Thoracic aorta (tissue), 2 donors: ENCODE results near the gene FOXO3. TPM values are rescaled to one million over a fixed set of nuclear protein-coding genes. Genes with fewer than 3 reads are reported as not detected.
A peak's percentile ranks its signal among the peaks of the same experiment; 100 is the strongest.

Experiments
- ATAC-seq: fragments of 150-250 bp; one replicate; pipeline ENCODE4 v1.8.0; 2017; ENCODE audit warnings: low read depth; ENCODE audit not compliant: insufficient number of reproducible peaks, low FRiP score
- DNase-seq: peaks from one replicate; pipeline ENCODE4 v3.0.0-alpha.2; 2020; ENCODE audit warnings: low spot score
- H3K27ac ChIP-seq, 2 donors: fragments of 200-600 bp; sonication (generic); 1 replicate in 1 of 2; 2 replicates in 1 of 2; pipeline ENCODE4 v1.5.1; 2016; ENCODE audit warnings: mild to moderate bottlenecking in 2 of 2, moderate library complexity in 2 of 2
- H3K27me3 ChIP-seq: fragments of 200-600 bp; sonication (generic); replicated peaks from 2 replicates; pipeline ENCODE4 v1.6.0; 2016; ENCODE audit warnings: mild to moderate bottlenecking; ENCODE audit not compliant: insufficient read depth
- H3K36me3 ChIP-seq: fragments of 200-600 bp; sonication (generic); one replicate; pipeline ENCODE4 v1.5.1; 2016
- H3K4me1 ChIP-seq, 2 donors: fragments of 200-600 bp; sonication (generic); 1 replicate in 1 of 2; 2 replicates in 1 of 2; pipeline versions ENCODE4 v1.5.1 to v1.6.0; 2016; ENCODE audit warnings: low read depth in 2 of 2, mild to moderate bottlenecking in 1 of 2; ENCODE audit not compliant: control insufficient read depth in 1 of 2
- H3K4me3 ChIP-seq: fragments of 200-600 bp; sonication (generic); 2 replicates; pipeline ENCODE4 v1.5.1; 2016; ENCODE audit warnings: mild to moderate bottlenecking
- H3K9me3 ChIP-seq: fragments of 200-600 bp; sonication (generic); 2 replicates; pipeline ENCODE4 v1.5.1; 2016
- CTCF ChIP-seq: fragments of 200-600 bp; sonication (generic); IDR thresholded peaks from one replicate; pipeline ENCODE4 v1.5.1; 2019; ENCODE audit warnings: antibody characterized with exemption
- total RNA-seq, 2 donors: library from RNA; depleted of rRNA; stranded (reverse); fragments of >200 nt; gene quantifications; one replicate each; pipeline versions ENCODE4 v1.1.0 to v1.2.3, GENCODE V29; 2016

FOXO3 gene
- total RNA-seq, 2 donors from 2014 or later: 106 to 149 TPM

DNA sequence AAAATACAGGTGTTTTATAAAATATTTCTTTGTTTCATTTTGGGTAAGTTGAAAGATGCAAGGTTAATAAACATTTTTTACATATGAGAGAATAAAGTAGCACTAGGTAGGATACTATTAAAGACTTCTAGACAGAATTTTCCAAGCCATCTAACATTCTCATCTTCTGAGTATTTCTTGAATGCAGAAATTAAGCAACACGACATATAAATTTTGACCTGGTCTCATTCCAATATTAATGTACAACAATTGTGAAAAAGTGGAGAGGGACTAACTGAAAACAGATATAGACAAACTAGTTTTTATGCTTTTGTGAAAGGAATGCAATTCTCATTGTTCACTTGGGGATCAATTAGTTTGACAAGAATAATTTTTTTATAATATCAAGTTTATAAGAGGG is 11.5 kb upstream of the FOXO3 start:
- Histone ChIP-seq H3K4me3 (no peak overlapping the region), H3K4me1 (no peaks in the 10 kb centered on the region), H3K9me3 (no peaks in the 10 kb centered on the region), H3K27me3 (no peaks in the 10 kb centered on the region), H3K36me3 (no peaks in the 10 kb centered on the region), H3K27ac (no peak overlapping the region)
- TF ChIP-seq CTCF: no peak
- no peak for DNase-seq
- ATAC-seq: no peak

- no peak overlapping the region for H3K27ac ChIP-seq
- H3K9me3 ChIP-seq: no peaks in the 10 kb centered on the region
- no peak overlapping the region for H3K4me3 ChIP-seq
- H3K27me3 ChIP-seq: no peaks in the 10 kb centered on the region
- DNase-seq: no peak
- TF ChIP-seq CTCF: no peak
- ATAC-seq: no peak
- H3K36me3 ChIP-seq: no peaks in the 10 kb centered on the region
- H3K4me1 ChIP-seq: no peaks in the 10 kb centered on the region
These were observed 11.0 kb upstream of the FOXO3 start for GRCh38 chr6:108549741-108550140.

GRCh38 chr6:108550256-108550655 is 10.5 kb upstream of the FOXO3 start:
- no peak overlapping the region for H3K27ac ChIP-seq
- H3K4me3 ChIP-seq: no peak overlapping the region
- no peaks in the 10 kb centered on the region for H3K4me1 ChIP-seq
- H3K9me3 ChIP-seq: no peaks in the 10 kb centered on the region
- H3K36me3 ChIP-seq: no peaks in the 10 kb centered on the region
- ATAC-seq (no peak), DNase-seq (no peak)
- no peaks in the 10 kb centered on the region for H3K27me3 ChIP-seq
- TF ChIP-seq CTCF: no peak

GRCh38 chr6:108555399-108556052 is 5.2 kb upstream of the FOXO3 start:
- no peak for DNase-seq
- no peaks in the 10 kb centered on the region for H3K27me3 ChIP-seq
- peaks cover 9 to 12% of the 10 kb centered on the region in 2 donors for H3K4me1 ChIP-seq
- TF ChIP-seq CTCF: no peak
- no peak overlapping the region for H3K4me3 ChIP-seq
- no peaks in the 10 kb centered on the region for H3K9me3 ChIP-seq
- no peak overlapping the region for H3K27ac ChIP-seq
- no peaks in the 10 kb centered on the region for H3K36me3 ChIP-seq
- ATAC-seq: no peak

DNA sequence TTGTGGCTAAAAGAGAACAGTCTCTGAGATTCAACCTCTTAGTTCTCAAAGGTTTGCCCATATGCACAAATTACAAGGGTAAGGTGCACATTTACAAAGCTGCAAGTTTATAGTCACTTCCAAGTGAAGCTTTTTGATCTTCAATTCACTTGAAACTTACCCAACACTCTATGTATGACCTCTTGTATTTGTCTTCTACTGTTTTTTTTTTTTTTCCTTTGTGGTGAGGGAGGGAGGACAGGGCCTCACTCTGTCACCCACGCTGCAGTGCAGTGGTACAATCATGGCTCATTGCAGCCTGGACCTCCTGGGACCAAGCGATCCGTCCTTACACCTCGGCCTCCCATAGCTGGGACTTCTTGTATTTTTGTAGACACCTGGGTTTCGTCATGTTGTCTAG is 4.5 kb upstream of the FOXO3 start:
- TF ChIP-seq CTCF: no peak
- ATAC-seq: no peak
- no peak for DNase-seq
- Histone ChIP-seq H3K9me3 (no peaks in the 10 kb centered on the region), H3K27ac (peak overlapping the region; percentile 97 to 100), H3K27me3 (no peaks in the 10 kb centered on the region), H3K4me1 (peaks cover 9 to 12% of the 10 kb centered on the region in 2 donors), H3K36me3 (no peaks in the 10 kb centered on the region), H3K4me3 (no peak overlapping the region)
